Measurements from ENCODE around the gene DNLZ.

DNA sequence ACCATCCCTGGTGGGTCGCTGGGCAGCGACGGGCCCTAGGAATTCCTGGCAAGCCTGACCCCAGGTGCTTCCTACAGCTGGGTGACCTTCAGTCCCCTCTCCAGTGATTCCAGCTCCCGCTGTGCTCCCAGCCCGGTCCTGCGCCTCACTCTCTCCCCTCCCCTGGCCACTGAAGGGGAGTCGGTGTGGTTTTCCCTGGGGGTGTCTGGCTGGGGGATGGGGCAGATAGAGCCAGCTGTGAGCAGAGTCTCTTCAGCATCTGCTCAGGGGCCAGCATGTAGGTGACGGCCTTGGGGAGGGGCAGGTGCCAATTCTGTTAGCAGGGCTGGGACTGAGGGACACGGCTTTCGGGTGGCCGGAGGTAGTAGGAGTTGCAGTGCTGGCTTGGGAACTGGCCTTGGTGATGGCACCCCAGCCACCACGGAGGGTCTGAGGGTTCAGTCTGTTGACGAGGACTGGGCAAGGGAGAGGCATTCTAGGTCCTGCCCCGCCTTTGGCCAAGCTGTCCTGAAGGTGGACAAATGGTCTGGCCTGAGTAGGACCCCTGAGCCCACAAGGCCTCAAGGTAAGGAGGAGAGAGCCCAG is 33.0 kb downstream of the DNLZ start:
- TF ChIP-seq POLR2AphosphoS5 (IDR thresholded peaks at IDR 0.05) (no peak), REST (IDR thresholded peaks at IDR 0.05; ENCODE audit: borderline replicate concordance) (no peak), EZH2 (IDR thresholded peaks at IDR 0.05; ENCODE audit: borderline replicate concordance, insufficient read depth, low read length, poor library complexity, severe bottlenecking) (no peak)
- TF ChIP-seq, protein P1, sequence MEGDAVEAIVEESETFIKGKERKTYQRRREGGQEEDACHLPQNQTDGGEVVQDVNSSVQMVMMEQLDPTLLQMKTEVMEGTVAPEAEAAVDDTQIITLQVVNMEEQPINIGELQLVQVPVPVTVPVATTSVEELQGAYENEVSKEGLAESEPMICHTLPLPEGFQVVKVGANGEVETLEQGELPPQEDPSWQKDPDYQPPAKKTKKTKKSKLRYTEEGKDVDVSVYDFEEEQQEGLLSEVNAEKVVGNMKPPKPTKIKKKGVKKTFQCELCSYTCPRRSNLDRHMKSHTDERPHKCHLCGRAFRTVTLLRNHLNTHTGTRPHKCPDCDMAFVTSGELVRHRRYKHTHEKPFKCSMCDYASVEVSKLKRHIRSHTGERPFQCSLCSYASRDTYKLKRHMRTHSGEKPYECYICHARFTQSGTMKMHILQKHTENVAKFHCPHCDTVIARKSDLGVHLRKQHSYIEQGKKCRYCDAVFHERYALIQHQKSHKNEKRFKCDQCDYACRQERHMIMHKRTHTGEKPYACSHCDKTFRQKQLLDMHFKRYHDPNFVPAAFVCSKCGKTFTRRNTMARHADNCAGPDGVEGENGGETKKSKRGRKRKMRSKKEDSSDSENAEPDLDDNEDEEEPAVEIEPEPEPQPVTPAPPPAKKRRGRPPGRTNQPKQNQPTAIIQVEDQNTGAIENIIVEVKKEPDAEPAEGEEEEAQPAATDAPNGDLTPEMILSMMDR (IDR thresholded peaks at IDR 0.05; ENCODE audit: poor library complexity, severe bottlenecking) = no peak

Data from neural cell (in vitro differentiated cells).